Right forelimb (tissue), 1 donor: Measurements from ENCODE around the gene JAKMIP3.

Experiments
- DNase-seq: peaks from one replicate; pipeline ENCODE4 v3.0.0-alpha.2; 2018

The JAKMIP3 gene

DNA sequence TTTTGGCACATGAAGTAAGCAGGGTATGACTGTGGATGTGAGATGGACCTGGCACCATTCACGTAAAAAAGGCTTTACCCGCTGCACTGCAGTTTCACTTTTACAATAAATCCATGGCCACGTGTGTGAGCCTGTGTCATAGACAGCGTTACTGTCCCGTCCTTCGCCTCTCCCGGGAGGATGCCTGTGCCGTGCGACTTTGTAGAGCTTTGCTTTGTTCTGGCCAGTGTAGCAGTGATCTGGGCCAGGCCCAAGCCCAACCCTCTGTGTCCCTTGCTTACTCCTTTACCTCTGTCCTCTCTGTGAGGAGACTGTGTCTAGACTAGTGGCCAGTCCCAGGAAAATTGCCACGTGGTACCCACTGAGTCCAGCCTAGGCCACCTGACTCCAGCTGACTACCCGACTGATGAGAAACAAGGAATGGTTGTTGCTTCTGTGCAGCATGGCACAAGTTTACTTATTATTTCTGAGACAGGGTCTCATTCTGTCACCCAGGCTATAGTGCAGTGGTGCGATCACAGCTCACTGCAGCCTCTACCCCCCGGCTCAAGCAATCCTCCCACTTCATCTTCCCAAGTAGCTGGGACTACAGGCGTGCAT, 48.1 kb downstream of the JAKMIP3 start:
- no peak for DNase-seq

DNA sequence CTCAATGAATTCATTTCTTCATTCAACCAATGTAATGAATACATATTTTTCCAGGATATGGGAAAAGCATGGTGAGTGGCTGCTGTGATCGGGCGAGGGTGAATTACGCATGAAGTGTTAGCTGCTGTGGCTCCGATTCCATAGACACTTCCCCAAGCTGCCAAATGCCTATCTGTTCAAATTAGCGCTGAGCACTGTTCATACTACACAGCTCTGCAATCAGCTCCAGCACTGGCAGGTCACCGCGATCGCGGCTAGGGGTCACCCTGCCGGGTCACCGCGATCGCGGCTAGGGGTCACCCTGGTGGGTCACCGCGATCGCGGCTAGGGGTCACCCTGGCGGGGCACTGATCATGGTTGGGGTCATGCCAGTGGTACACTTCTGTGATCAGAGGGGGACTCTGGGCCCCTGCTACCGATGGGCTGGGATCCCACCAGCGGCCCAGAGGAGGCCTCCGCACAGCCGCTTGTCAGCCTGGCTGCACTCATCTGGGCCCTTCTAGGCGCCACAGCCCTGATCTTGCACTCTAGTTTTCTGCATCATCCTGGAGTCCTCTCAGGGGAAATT, 49.3 kb downstream of the JAKMIP3 start:
- no peak for DNase-seq
